Measurements from ENCODE around the gene SETD1B.
A peak's percentile ranks its signal among the peaks of the same experiment; 100 is the strongest.

SETD1B gene

GRCh38 chr12:121770388-121770787 lies 33.4 kb upstream of the SETD1B start:
- Histone ChIP-seq H3K27me3 (no peaks in the 10 kb centered on the region), H3K36me3 (no peaks in the 10 kb centered on the region), H3K4me3 (no peak overlapping the region), H3K4me1 (peaks cover 0 to 32% (median 25%) of the 10 kb centered on the region in 4 donors), H3K9me3 (no peaks in the 10 kb centered on the region), H3K27ac (no peak overlapping the region)
- no peak for DNase-seq
- TF ChIP-seq CTCF (IDR thresholded peaks at IDR 0.05), result no peak
- intact Hi-C loops (cut with DNase I; ENCODE audit: low total_unique reads), result loop anchor here (5.0 kb wide), 1 partner anchor 73 kb away; no protein-coding TSS in a partner anchor

- no peak for TF ChIP-seq CTCF (IDR thresholded peaks at IDR 0.05)
- no peaks in the 10 kb centered on the region for H3K27me3 ChIP-seq
- no peak for DNase-seq
- no peak overlapping the region for H3K27ac ChIP-seq
- H3K36me3 ChIP-seq, result no peaks in the 10 kb centered on the region
- no peak overlapping the region for H3K4me3 ChIP-seq
- H3K9me3 ChIP-seq, result no peaks in the 10 kb centered on the region
- intact Hi-C loops (cut with DNase I; ENCODE audit: low total_unique reads), result loop anchor here (5.0 kb wide), 1 partner anchor 74 kb away; no protein-coding TSS in a partner anchor
- peaks cover 0 to 35% (median 26%) of the 10 kb centered on the region in 4 donors for H3K4me1 ChIP-seq
Measured at GRCh38 chr12:121770813-121771625, 32.8 kb upstream of the SETD1B start.

GRCh38 chr12:121773011-121773777 lies 30.6 kb upstream of the SETD1B start:
- DNase-seq, result peak in 1 of 2 donors; percentile 77
- no peaks in the 10 kb centered on the region for H3K36me3 ChIP-seq
- peak overlapping the region in 1 of 2 donors; percentile 16 for H3K4me3 ChIP-seq
- peaks cover 0 to 27% (median 15%) of the 10 kb centered on the region in 4 donors for H3K4me1 ChIP-seq
- intact Hi-C loops (cut with DNase I; ENCODE audit: low total_unique reads), result loop anchor here (5.0 kb wide), 1 partner anchor 76 kb away; no protein-coding TSS in a partner anchor
- no peaks in the 10 kb centered on the region for H3K9me3 ChIP-seq
- no peak overlapping the region for H3K27ac ChIP-seq
- TF ChIP-seq CTCF (IDR thresholded peaks at IDR 0.05), result peak; percentile 88
- H3K27me3 ChIP-seq, result no peaks in the 10 kb centered on the region

GRCh38 chr12:121774968-121775474 lies 28.8 kb upstream of the SETD1B start:
- Histone ChIP-seq H3K4me1 (peaks cover 0 to 18% (median 7%) of the 10 kb centered on the region in 4 donors), H3K4me3 (no peak overlapping the region), H3K27me3 (no peaks in the 10 kb centered on the region), H3K9me3 (no peaks in the 10 kb centered on the region), H3K36me3 (peaks cover 0 to 14% (median 0%) of the 10 kb centered on the region in 3 donors), H3K27ac (no peak overlapping the region)
- no peak for DNase-seq
- intact Hi-C loops (cut with DNase I; ENCODE audit: low total_unique reads), result loop anchor here (5.0 kb wide), 1 partner anchor 78 kb away; no protein-coding TSS in a partner anchor
- no peak for TF ChIP-seq CTCF (IDR thresholded peaks at IDR 0.05)

- no peak for DNase-seq
- H3K4me1 ChIP-seq, result peaks cover 0 to 18% (median 7%) of the 10 kb centered on the region in 4 donors
- H3K36me3 ChIP-seq, result peaks cover 0 to 18% (median 0%) of the 10 kb centered on the region in 3 donors
- no peak overlapping the region for H3K4me3 ChIP-seq
- H3K27me3 ChIP-seq, result no peaks in the 10 kb centered on the region
- no peaks in the 10 kb centered on the region for H3K9me3 ChIP-seq
- no peak overlapping the region for H3K27ac ChIP-seq
- no peak for TF ChIP-seq CTCF (IDR thresholded peaks at IDR 0.05)
- intact Hi-C loops (cut with DNase I; ENCODE audit: low total_unique reads), result no loop called here
Measured at GRCh38 chr12:121775501-121775900, 28.3 kb upstream of the SETD1B start.

Data from tibial artery (tissue), 4 donors.